Effector memory CD4-positive, alpha-beta T cell (primary cell): ENCODE results near the gene ITIH5.

Experiments used
- DNase-seq, 3 donors: peaks; one replicate each; pipeline ENCODE4 v3.0.0-alpha.2; 2020
- H3K27ac ChIP-seq: 2 replicates; pipeline ENCODE4 v1.7.0; 2013; ENCODE audit warnings: mild to moderate bottlenecking, low read length, moderate library complexity; ENCODE audit not compliant: insufficient read depth, poor library complexity, severe bottlenecking
- H3K27me3 ChIP-seq: replicated peaks from 2 replicates; pipeline ENCODE4 v1.7.0; 2013; ENCODE audit warnings: mild to moderate bottlenecking, low read length; ENCODE audit not compliant: insufficient read depth, control insufficient read depth, poor library complexity, severe bottlenecking
- H3K36me3 ChIP-seq: 2 replicates; pipeline ENCODE4 v1.7.0; 2013; ENCODE audit warnings: mild to moderate bottlenecking, low read length, moderate library complexity; ENCODE audit not compliant: control insufficient read depth, insufficient read depth
- H3K4me1 ChIP-seq: 2 replicates; pipeline ENCODE4 v1.7.0; 2013; ENCODE audit warnings: low read length, mild to moderate bottlenecking; ENCODE audit not compliant: control insufficient read depth, insufficient read depth, poor library complexity, severe bottlenecking
- H3K4me3 ChIP-seq: 2 replicates; pipeline ENCODE4 v1.7.0; 2013; ENCODE audit warnings: low read length, low read depth, mild to moderate bottlenecking; ENCODE audit not compliant: insufficient read depth, poor library complexity, severe bottlenecking
- H3K9me3 ChIP-seq: 2 replicates; pipeline ENCODE4 v1.7.0; 2013; ENCODE audit warnings: mild to moderate bottlenecking, low read length, moderate library complexity; ENCODE audit not compliant: control insufficient read depth

ITIH5 gene

DNA sequence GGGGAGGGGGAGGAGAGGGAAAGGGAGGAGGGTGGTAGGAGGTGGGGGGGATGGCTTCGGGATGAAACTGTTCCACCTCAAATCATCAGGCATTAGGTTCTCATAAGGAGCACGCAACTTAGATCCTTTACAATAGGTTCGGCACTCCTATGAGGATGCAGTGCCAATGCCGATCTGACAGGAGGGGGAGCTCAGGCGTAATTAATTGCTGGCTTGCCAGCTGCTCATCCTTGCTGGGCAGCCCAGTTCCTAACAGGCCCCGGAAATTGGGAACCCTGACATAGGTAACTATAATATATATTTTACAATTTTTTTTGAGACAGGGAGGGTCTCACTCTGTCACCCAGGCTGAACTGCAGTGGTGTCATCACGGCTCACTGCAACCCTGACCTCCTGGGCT lies 137.1 kb downstream of the ITIH5 start:
- H3K27me3 ChIP-seq: no peaks in the 10 kb centered on the region

GRCh38 chr10:7527468-7527867 lies 139.3 kb downstream of the ITIH5 start:
- H3K4me3 ChIP-seq: no peak overlapping the region
- H3K27ac ChIP-seq: no peak overlapping the region
- no peak for DNase-seq
- H3K36me3 ChIP-seq: no peaks in the 10 kb centered on the region
- H3K4me1 ChIP-seq: no peaks in the 10 kb centered on the region
- no peaks in the 10 kb centered on the region for H3K9me3 ChIP-seq
- no peaks in the 10 kb centered on the region for H3K27me3 ChIP-seq

More for the DNA sequence above, 137.1 kb downstream of the ITIH5 start:
- DNase-seq: no peak
- Histone ChIP-seq H3K36me3 (no peaks in the 10 kb centered on the region), H3K4me3 (no peak overlapping the region), H3K27ac (no peak overlapping the region), H3K4me1 (no peaks in the 10 kb centered on the region), H3K9me3 (no peaks in the 10 kb centered on the region)

DNA sequence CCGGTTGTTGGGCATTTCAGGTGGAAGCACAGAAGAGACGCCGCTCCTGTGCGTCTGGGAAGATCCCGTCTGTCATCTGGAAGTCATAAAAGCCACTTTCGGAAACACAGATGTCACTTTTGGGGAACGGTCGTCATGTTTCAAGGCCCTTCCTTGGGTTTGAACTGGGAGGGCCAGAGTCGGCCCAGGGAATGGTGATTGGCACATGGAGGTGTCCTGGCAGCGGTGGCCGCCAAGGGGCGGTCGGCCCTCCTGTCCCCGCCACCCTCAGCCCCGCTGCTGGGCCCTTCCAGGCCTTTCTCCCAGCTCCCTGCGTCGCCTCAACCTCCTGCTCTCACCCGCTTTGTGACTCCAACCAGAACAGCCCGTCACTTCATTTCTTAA lies 140.8 kb downstream of the ITIH5 start:
- H3K4me3 ChIP-seq: no peak overlapping the region
- no peaks in the 10 kb centered on the region for H3K27me3 ChIP-seq
- no peak overlapping the region for H3K27ac ChIP-seq

GRCh38 chr10:7525314-7526016 lies 141.3 kb downstream of the ITIH5 start:
- H3K27me3 ChIP-seq: no peaks in the 10 kb centered on the region
- peaks cover 3% of the 10 kb centered on the region for H3K4me1 ChIP-seq
- no peaks in the 10 kb centered on the region for H3K9me3 ChIP-seq
- H3K27ac ChIP-seq: no peak overlapping the region
- DNase-seq: peak in 2 of 3 donors; percentile 13 to 28
- no peak overlapping the region for H3K4me3 ChIP-seq
- H3K36me3 ChIP-seq: no peaks in the 10 kb centered on the region

More for the DNA sequence above, 140.8 kb downstream of the ITIH5 start:
- H3K36me3 ChIP-seq: no peaks in the 10 kb centered on the region
- no peak for DNase-seq
- H3K9me3 ChIP-seq: no peaks in the 10 kb centered on the region
- H3K4me1 ChIP-seq: peaks cover under 1% of the 10 kb centered on the region

GRCh38 chr10:7523656-7524055 lies 143.1 kb downstream of the ITIH5 start:
- Histone ChIP-seq H3K27ac (no peak overlapping the region), H3K4me3 (no peak overlapping the region), H3K9me3 (no peaks in the 10 kb centered on the region), H3K27me3 (no peaks in the 10 kb centered on the region), H3K36me3 (no peaks in the 10 kb centered on the region), H3K4me1 (peaks cover 3% of the 10 kb centered on the region)
- no peak for DNase-seq

GRCh38 chr10:7520507-7521485 lies 146.0 kb downstream of the ITIH5 start:
- H3K4me1 ChIP-seq: peaks cover 3% of the 10 kb centered on the region
- no peaks in the 10 kb centered on the region for H3K9me3 ChIP-seq
- H3K27ac ChIP-seq: no peak overlapping the region
- H3K4me3 ChIP-seq: no peak overlapping the region
- H3K27me3 ChIP-seq: no peaks in the 10 kb centered on the region
- no peak for DNase-seq
- H3K36me3 ChIP-seq: no peaks in the 10 kb centered on the region

DNA sequence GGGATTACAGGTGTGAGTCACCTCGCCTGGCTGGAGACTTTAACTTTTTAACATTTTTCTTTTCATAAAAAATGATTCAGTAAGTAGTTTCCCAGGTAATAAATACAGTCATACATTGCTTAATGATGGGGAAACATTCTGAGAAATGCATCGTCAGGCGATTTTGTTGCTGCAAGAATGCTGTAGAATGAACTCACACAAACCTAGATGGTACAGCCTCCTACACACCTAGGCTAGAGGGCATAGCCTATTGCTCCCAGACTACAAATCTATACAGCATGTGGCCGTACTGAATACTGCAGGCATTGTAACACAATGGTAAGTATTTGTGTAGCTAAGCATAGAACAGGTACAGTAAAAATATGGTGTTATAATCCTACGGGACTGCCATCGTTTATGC lies 147.4 kb downstream of the ITIH5 start:
- no peak for DNase-seq
- H3K36me3 ChIP-seq: no peaks in the 10 kb centered on the region
- peaks cover 3% of the 10 kb centered on the region for H3K4me1 ChIP-seq
- H3K9me3 ChIP-seq: no peaks in the 10 kb centered on the region
- H3K27me3 ChIP-seq: no peaks in the 10 kb centered on the region
- H3K27ac ChIP-seq: no peak overlapping the region
- no peak overlapping the region for H3K4me3 ChIP-seq

GRCh38 chr10:7518693-7519092 lies 148.1 kb downstream of the ITIH5 start:
- no peak for DNase-seq
- H3K27me3 ChIP-seq: no peaks in the 10 kb centered on the region
- no peak overlapping the region for H3K27ac ChIP-seq
- H3K4me1 ChIP-seq: peaks cover 3% of the 10 kb centered on the region
- no peaks in the 10 kb centered on the region for H3K9me3 ChIP-seq
- no peaks in the 10 kb centered on the region for H3K36me3 ChIP-seq
- H3K4me3 ChIP-seq: no peak overlapping the region

DNA sequence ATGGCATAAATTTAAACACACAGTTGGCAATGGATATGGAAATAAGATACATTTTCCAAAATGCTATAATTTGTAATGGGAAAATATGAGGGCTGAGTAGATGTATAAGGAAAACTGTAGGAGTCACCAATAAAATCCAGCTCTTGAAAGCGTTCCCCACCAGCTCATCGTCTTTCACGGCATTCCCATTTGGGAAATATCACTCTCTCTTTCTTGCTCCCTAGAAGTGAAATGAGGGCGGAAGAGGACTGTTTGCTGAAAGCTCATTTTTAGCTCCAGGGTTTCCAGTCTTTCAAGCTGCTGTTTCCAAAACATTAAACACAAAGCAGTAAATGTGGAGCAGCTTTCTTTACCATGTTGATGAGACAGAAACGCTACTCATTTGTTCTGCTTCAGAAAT lies 151.3 kb downstream of the ITIH5 start:
- Histone ChIP-seq H3K4me1 (peaks cover 4% of the 10 kb centered on the region), H3K4me3 (no peak overlapping the region), H3K27me3 (no peaks in the 10 kb centered on the region), H3K36me3 (no peaks in the 10 kb centered on the region), H3K27ac (no peak overlapping the region), H3K9me3 (no peaks in the 10 kb centered on the region)
- no peak for DNase-seq

DNA sequence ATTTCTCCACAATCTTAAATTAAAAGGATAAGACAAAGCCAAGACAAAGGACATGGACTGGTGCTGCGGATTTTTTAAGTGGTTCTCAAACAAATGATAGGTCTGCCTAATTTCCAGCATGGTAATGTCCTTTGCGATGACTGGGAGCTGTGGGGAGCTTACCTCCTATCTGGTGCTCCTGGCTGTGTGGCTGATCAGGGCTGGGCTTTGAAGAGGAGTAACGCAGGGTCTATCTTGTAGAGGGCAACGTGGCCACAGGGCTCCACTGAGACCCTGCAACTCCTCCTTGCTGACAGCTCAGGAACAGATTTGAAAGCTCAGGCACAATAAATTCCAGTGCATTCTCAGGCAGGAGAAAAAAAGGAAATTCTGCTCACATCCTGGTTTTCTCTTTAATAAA lies 152.8 kb downstream of the ITIH5 start:
- Histone ChIP-seq H3K27ac (no peak overlapping the region), H3K4me1 (peaks cover 4% of the 10 kb centered on the region), H3K4me3 (no peak overlapping the region), H3K9me3 (no peaks in the 10 kb centered on the region), H3K27me3 (no peaks in the 10 kb centered on the region), H3K36me3 (no peaks in the 10 kb centered on the region)
- DNase-seq: no peak
